ENCODE results near the gene CFTR. TPM values are rescaled to one million over a fixed set of nuclear protein-coding genes. Genes with fewer than 3 reads are reported as not detected.

The CFTR gene
- total RNA-seq, 1 experiment from 2014 or later = 1.2 TPM

GRCh38 chr7:117538053-117538452, 58.2 kb downstream of the CFTR start:
- Histone ChIP-seq H4K91ac (ENCODE audit: insufficient read length, low read depth, low read length) (no peak overlapping the region), H3K14ac (ENCODE audit: insufficient read depth, low read length) (no peak overlapping the region), H2BK5ac (ENCODE audit: insufficient read length, low read length) (no peak overlapping the region), H2BK15ac (ENCODE audit: low read depth, low read length) (no peak overlapping the region), H2BK12ac (ENCODE audit: insufficient read length, low read depth, low read length) (no peak overlapping the region), H2AK5ac (ENCODE audit: insufficient read length, low read length) (no peak overlapping the region), H4K8ac (replicated peaks; ENCODE audit: insufficient read length, low read depth, low read length) (no peak overlapping the region), H3K56ac (ENCODE audit: insufficient read length, low read depth, low read length) (no peak overlapping the region), H3K4ac (ENCODE audit: low read depth, low read length) (no peak overlapping the region), H3K79me1 (ENCODE audit: insufficient read depth, low read depth, low read length, poor library complexity, severe bottlenecking) (no peaks in the 10 kb centered on the region), H3K4me1 (ENCODE audit: insufficient read depth, low read length) (no peaks in the 10 kb centered on the region), H2AFZ (ENCODE audit: low read length) (no peak overlapping the region), H3K27ac (ENCODE audit: insufficient read length, low read depth, low read length) (no peak overlapping the region), H3K4me2 (ENCODE audit: insufficient read depth, insufficient read length, low read length) (no peak overlapping the region), H3K18ac (ENCODE audit: insufficient read length, low read depth, low read length) (no peak overlapping the region), H2BK120ac (ENCODE audit: low read depth, low read length, poor library complexity, severe bottlenecking) (no peak overlapping the region), H3K9me3 (ENCODE audit: control insufficient read depth, low read depth, low read length) (no peaks in the 10 kb centered on the region), H3K23me2 (ENCODE audit: insufficient read length, low read depth, low read length, poor library complexity, severe bottlenecking) (no peaks in the 10 kb centered on the region), H3T11ph (ENCODE audit: low read length) (no peak overlapping the region), H3K79me2 (ENCODE audit: insufficient read depth, low read length) (no peaks in the 10 kb centered on the region), H4K5ac (ENCODE audit: insufficient read length, low read depth, low read length) (no peak overlapping the region), H2BK20ac (ENCODE audit: low read depth, low read length, poor library complexity, severe bottlenecking) (no peak overlapping the region), H3K9ac (ENCODE audit: extremely low read depth, insufficient read length, low read length) (no peak overlapping the region), H4K20me1 (ENCODE audit: control insufficient read depth, insufficient read depth, insufficient read length) (no peaks in the 10 kb centered on the region), H3K27me3 (ENCODE audit: insufficient read depth, low read length) (no peaks in the 10 kb centered on the region), H3K23ac (ENCODE audit: insufficient read length, low read depth, low read length) (no peak overlapping the region)
- no peak overlapping the region for H3K27ac Mint-ChIP-seq
- 0 out of 4 replicates have a peak, but pooled peaks cover 0 to 2% of the 10 kb centered on the region in 2 experiments for H3K4me1 Mint-ChIP-seq
- no CpG with 5 or more reads among the region's 2 CpGs for WGBS (ENCODE audit: extremely low coverage, insufficient read length, low lambda C conversion rate)
- no peak for TF ChIP-seq CTCF (conservative IDR thresholded peaks at IDR 0.05)
- no peak for DNase-seq
- no peaks in the 10 kb centered on the region for H3K9me3 Mint-ChIP-seq
- no peak overlapping the region for H3K4me3 Mint-ChIP-seq
- H3K27me3 Mint-ChIP-seq (ENCODE audit: low read depth) = no peaks in the 10 kb centered on the region
- no peaks in the 10 kb centered on the region for H3K36me3 Mint-ChIP-seq (ENCODE audit: insufficient read depth in 1 of 3, low read depth in 3 of 3)
